Spleen (tissue), 7 donors: ENCODE data around the gene CPSF4.

ENCODE experiments used
- POLR2A ChIP-seq, 3 donors: fragments of 450-650 bp; IDR thresholded peaks; one replicate each; pipeline ENCODE4 v1.5.1; 2017; ENCODE audit warnings: antibody characterized with exemption in 3 of 3, mild to moderate bottlenecking in 1 of 3
- POLR2AphosphoS5 ChIP-seq, 3 donors: sonication (generic); formaldehyde crosslinking; IDR thresholded peaks; one replicate each; pipeline ENCODE4 v1.5.1; 2017; ENCODE audit warnings: antibody characterized with exemption in 3 of 3
- TF ChIP-seq, protein P1 (sequence below), 11 experiments: fragments of 200-600 bp in 7 of 11; fragments of 450-650 bp in 4 of 11; sonication (generic) in 4 of 11; IDR thresholded peaks in 8 of 11; conservative IDR thresholded peaks in 3 of 11; 1 replicate in 7 of 11; 2 replicates in 4 of 11; pipeline versions ENCODE4 v1.4.0 to v1.8.0; 2016 to 2021; ENCODE audit warnings: antibody characterized with exemption in 11 of 11, inconsistent platforms in 4 of 11, mild to moderate bottlenecking in 1 of 11
- donor health status: DM: no; HTN: no; CAD: no; lungs with moderate emphysema.
- donor health status: DM: no; HTN: no; CAD: no.
- donor health status: DM: no; HTN: no; CAD: no.

- TF ChIP-seq, protein P1, sequence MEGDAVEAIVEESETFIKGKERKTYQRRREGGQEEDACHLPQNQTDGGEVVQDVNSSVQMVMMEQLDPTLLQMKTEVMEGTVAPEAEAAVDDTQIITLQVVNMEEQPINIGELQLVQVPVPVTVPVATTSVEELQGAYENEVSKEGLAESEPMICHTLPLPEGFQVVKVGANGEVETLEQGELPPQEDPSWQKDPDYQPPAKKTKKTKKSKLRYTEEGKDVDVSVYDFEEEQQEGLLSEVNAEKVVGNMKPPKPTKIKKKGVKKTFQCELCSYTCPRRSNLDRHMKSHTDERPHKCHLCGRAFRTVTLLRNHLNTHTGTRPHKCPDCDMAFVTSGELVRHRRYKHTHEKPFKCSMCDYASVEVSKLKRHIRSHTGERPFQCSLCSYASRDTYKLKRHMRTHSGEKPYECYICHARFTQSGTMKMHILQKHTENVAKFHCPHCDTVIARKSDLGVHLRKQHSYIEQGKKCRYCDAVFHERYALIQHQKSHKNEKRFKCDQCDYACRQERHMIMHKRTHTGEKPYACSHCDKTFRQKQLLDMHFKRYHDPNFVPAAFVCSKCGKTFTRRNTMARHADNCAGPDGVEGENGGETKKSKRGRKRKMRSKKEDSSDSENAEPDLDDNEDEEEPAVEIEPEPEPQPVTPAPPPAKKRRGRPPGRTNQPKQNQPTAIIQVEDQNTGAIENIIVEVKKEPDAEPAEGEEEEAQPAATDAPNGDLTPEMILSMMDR (IDR thresholded peaks at IDR 0.05 in 8 of 11, conservative IDR thresholded peaks at IDR 0.05 in 3 of 11) = peak in 2 of 11 experiments; percentile 8 to 33
- TF ChIP-seq POLR2A (IDR thresholded peaks at IDR 0.05) (no peak), POLR2AphosphoS5 (IDR thresholded peaks at IDR 0.05) (no peak)
Measured at GRCh38 chr7:99459087-99459486, 20.3 kb downstream of the CPSF4 start.
